ENCODE results near the gene KRT8. TPM values are rescaled to one million over a fixed set of nuclear protein-coding genes. Genes with fewer than 3 reads are reported as not detected.
"Not testable (repeated sequence)": the region's sequence is repeated elsewhere in the genome, so short reads cannot be mapped to it uniquely, and the experiment has no call there.

The KRT8 gene
- total RNA-seq (100 to 1,000 TPM; 317 to 789 (median 496) TPM), polyA plus RNA-seq (100 to 1,000 TPM; 698 to 759 TPM)

DNA sequence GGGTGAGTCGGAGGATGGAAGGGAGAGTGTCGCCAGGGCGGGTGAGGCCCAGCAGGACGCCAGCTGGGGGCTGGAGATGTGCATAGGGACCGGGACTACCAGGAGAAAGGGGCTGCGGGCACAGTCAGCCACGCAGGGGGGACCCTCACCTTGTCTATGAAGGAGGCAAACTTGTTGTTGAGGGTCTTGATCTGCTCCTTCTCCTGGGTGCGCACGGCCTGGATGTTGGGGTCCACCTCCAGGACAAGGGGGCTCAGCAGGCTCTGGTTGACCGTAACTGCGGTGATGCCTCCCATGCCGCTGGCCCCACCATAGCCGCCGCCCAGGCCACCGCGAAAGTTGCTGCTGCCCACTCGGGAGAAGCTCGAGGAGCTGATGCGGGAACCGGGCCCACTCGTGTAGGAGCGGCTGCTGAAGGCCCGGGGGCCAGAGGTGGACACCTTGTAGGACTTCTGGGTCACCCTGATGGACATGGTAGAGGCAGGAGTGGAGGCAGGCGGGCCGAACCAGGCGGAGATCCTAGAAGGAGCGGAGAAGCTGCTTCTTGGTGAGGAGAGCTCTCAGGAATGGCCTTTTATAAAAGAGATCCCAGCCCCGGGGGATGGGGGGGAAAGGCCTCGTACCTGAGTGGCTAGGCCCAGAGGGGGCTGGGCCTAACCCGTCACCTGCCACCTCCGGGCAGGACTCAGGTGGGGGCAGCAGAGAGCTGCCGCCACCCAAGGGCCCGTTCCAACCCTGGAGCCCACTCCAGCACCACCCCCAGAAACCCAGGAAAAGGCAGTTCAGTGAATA lies at the start of gene KRT8:
TSS of gene KRT8 (minus strand) at position 568 of the 792 bp plus-strand sequence. CDS start at position 473, 95 bp downstream.
- intact Hi-C loops (cut with DNase I) = loop anchor here in 2 of 3 donors (10.0 kb wide), 1 partner anchor 50 kb away; no protein-coding TSS in a partner anchor

DNA sequence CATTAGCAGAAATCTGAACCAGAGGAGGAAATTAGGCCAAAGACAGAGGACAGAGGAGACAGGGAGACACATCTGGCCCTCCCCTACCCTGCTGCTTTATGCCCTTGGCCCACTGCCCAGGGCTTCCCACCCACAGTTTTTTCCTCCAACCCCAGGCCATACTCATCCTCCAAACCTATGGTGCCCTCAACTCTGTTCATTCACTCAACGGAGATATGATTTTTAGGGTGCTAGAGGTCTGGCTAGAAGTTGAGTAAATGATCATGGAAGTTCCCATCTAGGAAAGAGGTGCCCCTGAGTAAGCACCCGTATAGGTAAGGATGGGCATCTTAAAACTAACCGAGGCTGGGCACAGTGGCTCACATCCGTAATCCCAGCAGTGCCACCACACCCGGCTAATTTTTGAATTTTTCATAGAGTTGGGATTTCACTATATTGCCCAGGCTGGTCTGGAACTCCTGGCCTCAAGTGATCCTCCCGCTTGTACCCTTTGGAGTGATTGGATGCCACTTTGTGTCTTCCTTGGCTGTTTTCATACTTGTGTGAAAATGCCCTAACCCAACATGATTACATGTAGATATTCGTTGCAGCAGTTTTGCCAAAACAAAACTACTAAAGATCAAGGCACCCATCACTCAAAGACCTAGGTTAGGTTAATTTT lies 48.4 kb upstream of the KRT8 start:
- WGBS, 2 donors = 72 to 82% methylated on average over 7 of the region's 7 CpGs

More for the DNA sequence above, at the start of gene KRT8:
- Histone ChIP-seq H3K36me3 (peaks cover 0 to 25% (median 16%) of the 10 kb centered on the region in 3 donors), H3K27ac (peak within 1 kb of the TSS; percentile 82 to 95 (median 94)), H3K4me1 (peaks cover 35 to 55% (median 54%) of the 10 kb centered on the region in 3 donors), H3K4me3 (peak within 1 kb of the TSS; percentile 63 to 94 (median 82))
- not testable (repeated sequence) for H3K9me3 ChIP-seq, H3K27me3 ChIP-seq, FAIRE-seq
- peak; percentile 84 to 97 (median 96) for DNase-seq
- TF ChIP-seq, protein P1, sequence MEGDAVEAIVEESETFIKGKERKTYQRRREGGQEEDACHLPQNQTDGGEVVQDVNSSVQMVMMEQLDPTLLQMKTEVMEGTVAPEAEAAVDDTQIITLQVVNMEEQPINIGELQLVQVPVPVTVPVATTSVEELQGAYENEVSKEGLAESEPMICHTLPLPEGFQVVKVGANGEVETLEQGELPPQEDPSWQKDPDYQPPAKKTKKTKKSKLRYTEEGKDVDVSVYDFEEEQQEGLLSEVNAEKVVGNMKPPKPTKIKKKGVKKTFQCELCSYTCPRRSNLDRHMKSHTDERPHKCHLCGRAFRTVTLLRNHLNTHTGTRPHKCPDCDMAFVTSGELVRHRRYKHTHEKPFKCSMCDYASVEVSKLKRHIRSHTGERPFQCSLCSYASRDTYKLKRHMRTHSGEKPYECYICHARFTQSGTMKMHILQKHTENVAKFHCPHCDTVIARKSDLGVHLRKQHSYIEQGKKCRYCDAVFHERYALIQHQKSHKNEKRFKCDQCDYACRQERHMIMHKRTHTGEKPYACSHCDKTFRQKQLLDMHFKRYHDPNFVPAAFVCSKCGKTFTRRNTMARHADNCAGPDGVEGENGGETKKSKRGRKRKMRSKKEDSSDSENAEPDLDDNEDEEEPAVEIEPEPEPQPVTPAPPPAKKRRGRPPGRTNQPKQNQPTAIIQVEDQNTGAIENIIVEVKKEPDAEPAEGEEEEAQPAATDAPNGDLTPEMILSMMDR (IDR thresholded peaks at IDR 0.05) = peak; percentile 33 to 45 (median 40)
- ATAC-seq = peak; percentile 72 to 80 (median 80)
- 11 to 13% methylated on average over 33 of the region's 33 CpGs for WGBS, 2 donors

DNA sequence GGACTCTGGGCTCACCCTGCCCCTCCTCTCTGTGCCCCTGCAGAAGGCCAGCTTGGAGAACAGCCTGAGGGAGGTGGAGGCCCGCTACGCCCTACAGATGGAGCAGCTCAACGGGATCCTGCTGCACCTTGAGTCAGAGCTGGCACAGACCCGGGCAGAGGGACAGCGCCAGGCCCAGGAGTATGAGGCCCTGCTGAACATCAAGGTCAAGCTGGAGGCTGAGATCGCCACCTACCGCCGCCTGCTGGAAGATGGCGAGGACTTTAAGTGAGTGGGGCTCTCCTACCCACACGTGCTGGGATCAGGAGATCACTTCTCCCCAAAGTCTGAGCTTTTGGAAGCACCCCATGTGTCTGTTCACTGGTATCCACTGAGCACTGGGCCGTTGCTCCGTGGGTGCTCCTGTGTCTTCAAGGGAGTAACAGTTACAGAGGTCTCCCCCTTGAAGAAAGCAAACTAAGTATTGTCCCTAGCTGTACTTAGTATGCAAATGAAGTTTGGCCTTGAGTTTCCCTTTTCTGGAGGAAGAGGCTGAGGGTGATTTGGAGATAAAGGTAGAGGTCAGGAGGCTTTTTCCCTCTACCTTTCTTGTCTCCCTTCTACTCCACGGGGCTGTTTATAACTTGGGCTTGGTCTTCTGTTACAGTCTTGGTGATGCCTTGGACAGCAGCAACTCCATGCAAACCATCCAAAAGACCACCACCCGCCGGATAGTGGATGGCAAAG lies 47.4 kb upstream of the KRT8 start:
- WGBS, 2 donors = 23 to 26% methylated on average over 15 of the region's 15 CpGs
- TF ChIP-seq, protein P1 (IDR thresholded peaks at IDR 0.05) = peak in 3 of 4 donors; percentile 10 to 34 (median 23)
- Histone ChIP-seq H3K9me3 (no peaks in the 10 kb centered on the region), H3K36me3 (peaks cover 0 to 22% (median 14%) of the 10 kb centered on the region in 3 donors), H3K4me1 (peaks cover 11 to 18% (median 12%) of the 10 kb centered on the region in 3 donors), H3K4me3 (peak overlapping the region in 2 of 4 donors; percentile 66 to 94), H3K27ac (peak overlapping the region in 1 of 4 donors; percentile 96), H3K27me3 (no peaks in the 10 kb centered on the region)
- intact Hi-C loops (cut with DNase I) = loop anchor here in 2 of 3 donors (10.0 kb wide), 1 partner anchor 47 kb away; the partner anchor contains the start of gene KRT8 (in 2 of the 2)
- ATAC-seq = peak in 2 of 4 donors; percentile 3
- DNase-seq = peak; percentile 78 to 93 (median 88)
- no peak for FAIRE-seq

More for the DNA sequence above, 48.4 kb upstream of the KRT8 start:
- intact Hi-C loops (cut with DNase I) = loop anchor here in 2 of 3 donors (10.0 kb wide), 1 partner anchor 49 kb away; the partner anchor contains the start of gene KRT8 (in 2 of the 2)
- Histone ChIP-seq H3K27me3 (no peaks in the 10 kb centered on the region), H3K36me3 (peaks cover 0 to 22% (median 14%) of the 10 kb centered on the region in 3 donors), H3K27ac (peak overlapping the region in 1 of 4 donors; percentile 37), H3K4me3 (no peak overlapping the region), H3K4me1 (peaks cover 8 to 12% (median 9%) of the 10 kb centered on the region in 3 donors), H3K9me3 (no peaks in the 10 kb centered on the region)
- FAIRE-seq (no peak), ATAC-seq (no peak), DNase-seq (peak in 1 of 6 donors; percentile 28)
- TF ChIP-seq, protein P1 (IDR thresholded peaks at IDR 0.05) = no peak

DNA sequence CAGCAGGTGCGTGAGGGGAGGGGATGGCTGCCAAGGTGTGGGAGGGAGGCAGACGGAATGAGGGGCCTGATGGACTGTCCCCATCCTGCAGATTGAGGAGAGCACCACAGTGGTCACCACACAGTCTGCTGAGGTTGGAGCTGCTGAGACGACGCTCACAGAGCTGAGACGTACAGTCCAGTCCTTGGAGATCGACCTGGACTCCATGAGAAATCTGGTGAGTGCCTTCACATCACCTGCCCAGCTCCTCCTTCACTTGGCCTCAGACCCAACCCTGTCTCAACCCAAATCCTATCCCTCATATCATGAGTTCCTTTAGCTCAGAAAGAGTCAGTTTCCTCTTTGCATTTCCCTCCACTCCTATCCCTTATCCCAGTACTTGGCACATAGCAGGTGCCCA lies 46.8 kb upstream of the KRT8 start:
- TF ChIP-seq, protein P1 (IDR thresholded peaks at IDR 0.05) = no peak
- no peak for FAIRE-seq
- peak overlapping the region in 2 of 4 donors; percentile 95 to 96 for H3K27ac ChIP-seq
- H3K27me3 ChIP-seq = no peaks in the 10 kb centered on the region
- peak overlapping the region in 2 of 4 donors; percentile 66 to 94 for H3K4me3 ChIP-seq
- no peak for ATAC-seq
- H3K36me3 ChIP-seq = peaks cover 0 to 22% (median 14%) of the 10 kb centered on the region in 3 donors
- H3K4me1 ChIP-seq = peaks cover 14 to 24% (median 17%) of the 10 kb centered on the region in 3 donors
- peak in 1 of 6 donors; percentile 33 for DNase-seq
- H3K9me3 ChIP-seq = no peaks in the 10 kb centered on the region
- WGBS, 2 donors = 16 to 24% methylated on average over 6 of the region's 6 CpGs
- intact Hi-C loops (cut with DNase I) = loop anchor here in 2 of 3 donors (10.0 kb wide), 1 partner anchor 47 kb away; the partner anchor contains the start of gene KRT8 (in 2 of the 2)

Measured in pancreas (tissue), 10 donors.